NCI-H128 (cell line): ENCODE measurements around the gene NKAIN2.
"Not testable (repeated sequence)": the region's sequence is repeated elsewhere in the genome, so short reads cannot be mapped to it uniquely, and the experiment has no call there.

Source experiments
- DNase-seq: peaks from one replicate; lab custom pipeline; 2025; ENCODE audit not compliant: unreplicated experiment; lab: John Stamatoyannopoulos, UW

Gene NKAIN2

DNA sequence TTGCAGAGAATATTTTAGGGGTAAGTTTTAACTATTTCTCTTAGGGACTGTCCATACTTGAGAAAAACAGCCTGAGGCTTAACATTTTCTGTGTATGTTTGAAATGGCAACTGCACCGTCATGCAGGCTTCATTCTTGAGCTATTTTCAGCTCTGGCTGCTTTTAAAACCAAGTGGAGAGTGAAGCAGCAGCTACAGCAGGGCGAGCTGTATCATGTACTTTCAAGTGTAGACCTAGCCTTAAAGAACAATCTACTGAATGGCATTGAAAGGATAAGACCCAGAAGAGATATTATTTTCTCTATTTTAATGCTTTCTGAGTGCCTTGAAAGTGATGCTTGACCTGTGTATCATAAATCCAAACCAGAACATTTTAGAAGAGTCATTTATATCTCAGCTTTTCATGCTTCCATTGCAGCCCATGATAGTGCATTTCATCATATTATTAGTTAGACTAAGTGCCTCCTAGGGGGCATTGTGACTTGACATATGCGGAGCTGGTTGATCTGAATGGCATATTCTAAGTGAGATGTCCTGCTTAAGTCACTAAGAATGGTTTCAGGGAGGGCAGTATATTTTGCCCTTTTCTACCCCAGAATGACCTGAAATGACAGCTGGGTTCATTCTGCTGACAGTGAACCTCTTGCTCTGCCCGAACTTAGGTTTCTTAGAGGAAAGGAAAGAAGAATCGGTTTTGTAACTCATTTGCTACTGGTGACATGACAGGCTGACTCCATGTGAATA lies 85.3 kb downstream of the NKAIN2 start:
- peak; percentile 10 for DNase-seq

DNA sequence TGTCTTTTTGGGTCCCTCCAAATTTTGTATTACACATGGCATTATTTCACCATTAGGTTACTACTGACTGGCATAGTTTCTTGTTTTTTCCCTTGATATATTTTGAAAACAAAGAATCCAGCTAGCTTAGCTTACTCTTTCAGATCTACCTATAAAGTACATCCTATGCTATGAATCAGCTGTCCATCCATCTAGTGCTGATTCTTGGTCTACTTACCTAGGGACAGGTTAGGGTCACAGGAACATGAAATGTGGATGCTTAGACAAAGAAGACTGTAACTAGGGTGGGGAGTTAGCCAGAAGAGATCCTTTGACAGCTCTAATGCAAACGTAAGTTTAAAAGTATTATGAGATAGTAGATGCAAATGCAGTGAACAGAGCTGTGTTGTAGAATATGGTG lies 91.7 kb downstream of the NKAIN2 start:
- DNase-seq, result no peak

DNA sequence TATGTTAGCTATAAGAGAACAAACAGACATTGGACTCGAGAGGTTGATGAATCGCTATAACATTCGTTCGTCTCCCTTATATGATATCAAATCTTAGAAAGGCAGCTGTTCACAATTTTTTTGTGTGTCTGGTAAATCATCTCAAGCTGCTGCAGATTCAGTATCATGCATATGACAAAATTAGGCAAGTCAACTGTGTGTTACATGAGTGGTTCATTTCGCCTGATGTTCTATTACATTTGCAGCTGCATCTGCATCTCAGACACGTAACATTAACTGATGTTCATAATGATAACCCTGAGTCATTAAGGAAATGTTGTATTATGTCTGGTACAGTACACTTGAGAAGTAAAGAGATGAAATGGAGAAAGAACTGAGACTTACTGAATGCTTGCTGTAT lies 92.1 kb downstream of the NKAIN2 start:
- DNase-seq, result no peak

DNA sequence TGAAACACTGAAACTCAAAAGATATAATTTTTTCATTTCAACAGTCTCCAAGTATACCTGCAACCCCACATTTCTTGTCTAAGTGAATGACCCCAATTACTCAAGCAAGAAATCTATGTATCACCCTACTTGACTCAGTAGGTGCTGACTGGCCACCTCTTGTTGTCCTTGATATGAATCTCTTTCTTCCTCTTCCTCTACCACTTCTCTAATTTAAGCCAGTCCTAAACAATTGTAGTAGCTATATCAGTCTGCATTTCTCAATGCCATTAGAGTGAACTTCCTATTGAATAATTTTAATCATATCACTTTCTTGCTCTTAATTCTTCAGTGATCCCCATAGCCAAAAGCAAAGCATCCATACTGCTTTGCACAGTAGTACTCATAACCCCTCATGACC lies 93.2 kb downstream of the NKAIN2 start:
- no peak for DNase-seq

DNA sequence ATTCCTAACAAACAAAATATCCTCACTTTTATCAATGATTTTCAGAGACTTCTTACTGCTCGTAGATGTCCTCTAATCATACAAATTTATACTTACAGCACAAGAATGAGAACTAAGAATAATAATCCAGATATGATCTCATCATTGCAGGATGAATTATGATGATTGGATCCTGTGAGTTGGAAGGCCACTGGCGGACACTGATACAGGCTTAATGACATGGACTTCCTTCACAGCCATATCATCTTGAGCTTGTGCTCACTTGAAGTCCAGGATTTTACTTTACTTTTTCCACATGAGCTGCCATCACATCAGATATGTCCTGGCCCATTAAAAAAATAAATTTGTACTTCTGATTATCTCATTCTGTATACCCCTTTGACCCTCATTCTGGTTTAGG lies 94.3 kb downstream of the NKAIN2 start:
- DNase-seq, result no peak

DNA sequence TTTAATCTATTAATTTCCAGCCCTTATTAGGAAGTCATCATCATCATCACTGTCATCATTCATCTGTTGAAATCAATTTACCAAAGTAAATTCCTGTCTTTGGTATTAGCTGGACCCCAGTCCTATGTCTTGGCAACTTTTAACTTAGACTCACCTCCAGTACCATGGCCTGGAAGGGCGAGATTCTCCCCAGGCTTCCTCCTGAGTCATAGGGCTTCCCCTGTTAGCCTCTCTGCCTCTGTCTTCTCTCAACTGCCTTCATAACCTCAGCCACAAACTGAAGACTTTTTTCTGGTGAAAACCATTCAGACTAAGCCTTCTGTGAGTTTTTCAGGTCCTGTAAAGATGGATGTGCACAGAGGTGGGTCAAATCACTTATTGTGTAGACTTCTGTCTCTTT lies 95.0 kb downstream of the NKAIN2 start:
- no peak for DNase-seq

DNA sequence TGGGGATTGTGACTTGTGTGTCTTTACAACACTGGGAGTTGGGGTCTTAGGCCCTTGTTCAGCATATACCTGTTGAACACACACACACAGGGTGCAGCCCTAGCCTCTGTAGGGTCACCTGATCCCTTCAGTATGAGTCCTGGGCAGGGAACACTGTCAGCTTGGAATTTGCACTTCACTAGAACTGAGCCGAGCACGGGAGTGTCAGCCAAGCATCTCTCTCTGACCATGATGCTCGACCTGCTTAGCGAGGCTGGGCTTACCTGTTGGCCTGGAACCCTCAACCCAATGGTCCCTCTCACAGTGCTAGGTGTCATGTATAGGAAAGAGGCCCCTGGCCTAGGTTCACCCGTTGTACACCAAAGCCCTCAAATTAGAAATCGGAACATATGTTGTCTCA lies 96.1 kb downstream of the NKAIN2 start:
- no peak for DNase-seq

DNA sequence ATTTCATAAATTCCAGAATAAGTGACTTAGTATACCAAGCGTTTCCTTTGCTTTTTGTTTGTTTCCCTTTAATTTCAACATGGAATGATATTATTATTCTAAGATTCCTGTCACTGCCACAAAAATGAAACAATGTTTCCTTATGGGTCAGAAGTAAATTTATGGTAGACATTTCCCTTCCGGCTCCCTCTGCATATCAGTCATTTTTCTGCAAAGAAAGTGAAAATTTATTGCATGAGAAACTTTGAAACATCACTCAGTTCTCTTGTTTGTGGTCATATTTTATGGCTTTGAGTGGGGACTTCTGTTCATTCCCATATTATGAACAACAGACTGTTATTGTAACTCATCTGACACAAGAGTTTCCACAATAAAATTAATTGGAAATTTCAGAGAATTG lies 97.8 kb downstream of the NKAIN2 start:
- no peak for DNase-seq

DNA sequence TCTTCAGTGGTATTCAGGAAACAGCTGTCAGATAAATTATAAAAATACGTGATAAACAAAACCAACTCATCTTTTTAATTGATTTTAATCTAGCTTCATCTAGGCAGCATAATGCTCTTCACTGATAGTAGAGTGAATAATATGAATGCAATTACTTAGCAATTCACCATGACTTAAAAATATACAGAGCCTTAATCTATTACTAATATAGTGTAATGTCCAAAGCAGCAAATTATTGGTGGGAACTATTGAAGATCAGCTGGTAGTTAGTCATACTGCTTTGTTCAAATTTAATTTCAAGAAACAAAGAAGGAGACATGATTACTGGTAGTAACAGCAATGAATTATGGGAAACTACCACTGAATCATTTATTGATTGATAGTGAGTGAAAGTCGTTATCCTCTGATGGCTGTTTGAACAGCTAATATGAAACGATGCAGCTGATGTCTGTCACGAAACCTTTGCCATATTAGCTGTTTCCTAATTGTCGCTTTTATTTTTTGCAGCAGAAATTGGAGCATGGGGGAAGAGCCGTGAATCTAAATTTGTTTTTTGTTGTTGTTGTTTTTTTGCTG lies 99.2 kb downstream of the NKAIN2 start:
- DNase-seq, result no peak

DNA sequence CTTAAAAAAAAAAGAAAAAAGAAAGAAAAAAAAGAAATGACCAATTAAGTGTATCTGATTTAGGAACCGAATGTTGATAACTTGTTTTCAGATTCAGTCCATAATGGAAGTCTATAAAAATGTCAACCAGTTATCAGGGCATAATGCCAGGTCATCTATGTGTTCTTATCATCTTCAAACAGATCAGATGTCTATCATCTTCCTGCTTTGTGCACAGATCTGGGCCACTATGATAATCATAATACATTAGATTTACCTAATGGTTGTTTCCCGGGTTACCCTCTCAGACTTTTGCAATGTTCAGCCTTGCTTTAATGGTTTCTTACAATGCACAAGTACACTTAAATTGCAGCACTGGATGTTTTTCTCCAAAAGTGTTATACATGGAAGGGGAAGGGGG lies 100.6 kb downstream of the NKAIN2 start:
- DNase-seq, result no peak

DNA sequence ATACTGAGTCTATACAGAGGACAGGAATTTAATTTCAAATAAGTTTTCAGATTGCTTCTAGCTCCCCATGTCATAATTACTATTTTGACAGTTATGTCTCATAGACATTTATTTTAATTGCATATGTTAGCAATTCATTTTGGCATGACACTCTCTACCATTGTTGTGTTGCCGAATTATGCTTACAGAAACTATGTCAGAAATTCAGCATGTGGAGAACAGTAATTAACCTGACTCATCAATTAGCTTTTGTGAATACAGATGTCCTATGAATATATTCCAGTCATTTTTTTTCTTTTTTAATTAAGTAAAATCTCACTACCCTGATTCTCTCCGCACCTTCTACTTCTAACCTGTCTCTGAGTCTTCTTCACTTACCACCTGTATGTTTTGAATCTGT lies 105.1 kb downstream of the NKAIN2 start:
- no peak for DNase-seq

DNA sequence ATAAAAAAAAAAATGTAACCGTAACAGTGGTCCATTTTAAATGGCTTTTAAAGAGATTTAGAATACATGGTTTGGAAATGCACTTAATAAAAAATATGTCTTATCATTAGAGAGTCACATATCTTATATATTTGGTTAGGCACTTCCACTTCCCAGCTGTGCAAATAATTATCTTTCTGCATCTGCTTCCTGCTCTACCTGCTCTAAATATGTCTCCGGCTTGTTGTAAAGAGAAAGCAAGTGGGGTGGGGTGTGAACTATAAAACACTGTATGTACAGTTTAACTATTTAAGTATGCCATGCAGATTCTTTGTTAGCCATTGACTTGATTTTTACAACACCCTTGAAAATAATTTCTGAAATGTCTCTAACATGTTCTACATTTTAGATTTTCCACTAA lies 106.3 kb downstream of the NKAIN2 start:
- DNase-seq, result no peak

DNA sequence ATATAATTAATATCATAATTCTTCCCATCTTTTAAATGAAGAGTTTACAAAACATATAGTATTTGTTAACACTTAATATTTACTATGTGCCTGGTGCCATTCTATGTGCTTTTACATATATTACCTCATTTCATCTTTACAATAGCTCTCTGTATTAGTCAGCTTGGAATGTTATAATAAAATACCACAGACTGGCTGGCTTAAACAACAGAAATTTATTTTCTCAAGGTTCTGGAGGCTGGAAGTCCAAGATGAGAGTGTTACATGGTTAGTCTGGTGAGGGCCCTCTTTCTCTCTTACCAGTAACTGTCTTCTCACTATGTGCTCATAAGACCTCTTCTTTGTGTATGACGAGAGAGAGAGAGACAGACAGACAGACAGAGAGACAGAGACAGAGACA lies 110.2 kb downstream of the NKAIN2 start:
- no peak for DNase-seq

DNA sequence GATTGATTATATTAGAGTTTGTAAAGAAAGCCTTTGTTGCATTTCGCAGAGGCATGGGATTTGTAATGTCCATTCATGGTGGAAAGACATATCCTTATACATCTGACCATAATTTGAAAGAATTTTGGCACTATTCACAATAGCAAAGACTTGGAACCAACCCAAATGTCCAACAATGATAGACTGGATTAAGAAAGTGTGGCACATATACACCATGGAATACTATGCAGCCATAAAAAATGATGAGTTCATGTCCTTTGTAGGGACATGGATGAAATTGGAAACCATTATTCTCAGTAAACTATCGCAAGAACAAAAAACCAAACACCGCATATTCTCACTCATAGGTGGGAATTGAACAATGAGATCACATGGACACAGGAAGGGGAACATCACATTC lies 119.7 kb downstream of the NKAIN2 start:
- not testable (repeated sequence) for DNase-seq

DNA sequence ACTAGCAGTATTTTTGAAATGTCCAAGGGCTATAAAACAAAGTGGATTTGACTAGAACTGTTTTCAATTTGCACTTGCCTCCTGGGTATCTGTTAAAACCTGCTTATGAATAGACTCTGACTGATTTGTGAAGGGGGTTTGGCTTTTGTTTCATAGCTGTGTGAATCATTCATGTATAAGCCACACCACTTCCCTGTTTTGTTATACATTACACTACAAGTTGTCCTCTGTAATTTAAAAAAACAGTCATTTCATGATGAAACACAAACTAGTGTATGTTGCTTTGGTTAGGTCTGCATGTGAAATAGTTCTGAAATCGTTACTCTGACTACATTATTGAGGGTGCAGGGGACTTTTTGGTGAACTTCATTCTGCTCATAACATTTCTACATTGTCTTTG lies 121.7 kb downstream of the NKAIN2 start:
- DNase-seq, result no peak

DNA sequence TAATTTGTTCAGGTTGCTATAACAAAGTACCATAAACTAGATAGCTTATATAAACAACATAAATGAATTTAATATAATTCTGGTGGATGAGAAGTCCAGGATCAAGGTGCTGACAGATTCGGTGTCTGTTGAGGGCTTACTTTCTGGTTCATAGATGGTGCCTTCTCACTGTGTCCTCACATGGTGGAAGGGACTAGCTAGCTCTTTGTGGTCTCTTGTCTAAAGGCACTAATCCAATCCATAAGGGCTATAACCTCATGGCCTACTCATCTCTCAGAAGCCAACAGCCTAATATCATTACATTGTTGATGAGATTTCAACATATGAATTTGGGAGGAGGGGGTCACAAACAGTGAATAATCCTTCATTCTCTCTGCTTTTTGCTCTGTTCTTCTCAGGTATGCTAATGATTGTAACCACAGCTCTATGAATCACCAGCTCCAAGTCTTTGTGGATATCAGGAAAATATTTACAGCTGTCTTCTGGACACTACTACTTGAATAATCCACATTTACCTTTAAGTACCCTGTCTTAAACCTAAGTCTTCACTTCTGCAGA lies 122.3 kb downstream of the NKAIN2 start:
- no peak for DNase-seq

DNA sequence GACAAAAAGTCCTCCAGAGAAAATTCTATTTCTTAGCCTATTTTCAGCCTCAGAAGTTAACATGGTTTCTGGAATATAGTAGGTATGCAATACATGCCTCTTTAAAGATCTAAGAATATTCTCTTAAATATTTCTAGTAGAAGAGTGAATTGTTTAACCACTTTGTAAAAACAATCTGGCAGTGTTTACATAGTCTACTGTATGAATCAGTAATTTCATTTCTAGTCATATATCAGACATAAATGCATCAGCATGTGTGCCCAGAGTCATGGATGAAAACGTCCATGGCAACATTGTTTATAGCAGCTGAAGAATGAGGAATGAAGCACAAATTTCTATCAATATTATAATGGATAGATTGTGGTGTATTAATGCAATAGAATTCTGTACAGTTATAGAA lies 124.9 kb downstream of the NKAIN2 start:
- no peak for DNase-seq

DNA sequence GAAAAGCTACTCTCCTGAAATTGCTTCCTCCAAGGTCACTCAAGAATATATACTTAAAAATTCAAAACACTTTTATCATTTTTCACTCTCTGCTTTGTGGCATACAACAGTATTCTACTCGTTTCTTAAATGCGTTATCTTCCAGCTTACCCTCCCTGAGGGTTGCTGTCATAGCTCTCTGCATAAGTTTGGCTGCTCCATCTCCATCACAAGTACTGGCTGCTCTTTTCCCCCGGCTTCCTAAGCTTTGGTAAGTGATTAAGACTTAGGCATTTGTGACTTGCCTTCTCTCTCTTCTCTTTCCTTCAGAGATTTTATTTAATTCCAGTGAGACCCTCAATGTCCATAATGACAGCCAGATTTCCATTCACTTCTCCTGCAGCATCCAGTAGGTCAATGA lies 128.3 kb downstream of the NKAIN2 start:
- no peak for DNase-seq

DNA sequence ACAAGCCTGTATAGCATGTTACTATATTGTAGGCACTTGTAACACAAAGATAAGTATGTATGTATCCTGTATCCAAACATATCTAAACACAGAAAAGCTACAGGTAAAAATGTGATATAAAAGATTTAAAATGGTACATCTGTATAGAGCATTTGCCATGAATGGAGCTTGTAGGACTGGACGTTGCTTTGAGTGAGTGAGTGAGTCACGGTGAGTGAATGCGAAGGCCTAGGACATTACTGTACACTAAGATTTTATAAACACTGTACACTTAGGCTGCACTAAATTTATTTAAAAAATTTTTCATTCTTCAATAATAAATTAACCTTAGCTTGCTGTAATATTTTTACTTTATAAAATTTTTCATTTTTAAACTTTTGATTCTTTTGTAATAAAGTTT lies 136.9 kb downstream of the NKAIN2 start:
- no peak for DNase-seq

DNA sequence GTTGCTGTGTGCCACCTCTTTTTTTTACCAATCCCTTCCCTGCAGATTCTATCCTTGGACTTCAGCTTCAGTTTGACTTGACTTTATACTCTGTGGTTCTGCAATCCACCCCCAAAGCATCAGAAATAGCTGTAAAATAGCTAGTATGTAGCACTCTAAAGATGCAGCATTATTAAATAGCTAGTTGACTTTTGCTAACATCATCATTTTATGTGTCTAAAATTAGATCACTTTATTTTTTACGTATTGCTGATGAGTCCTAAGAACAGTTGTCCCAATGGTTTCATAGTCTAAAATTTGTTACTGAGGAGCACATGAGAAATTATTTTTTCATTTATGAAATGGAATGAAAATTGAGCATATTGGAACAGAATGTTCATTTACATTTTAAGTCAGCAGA lies 138.2 kb downstream of the NKAIN2 start:
- DNase-seq, result no peak

DNA sequence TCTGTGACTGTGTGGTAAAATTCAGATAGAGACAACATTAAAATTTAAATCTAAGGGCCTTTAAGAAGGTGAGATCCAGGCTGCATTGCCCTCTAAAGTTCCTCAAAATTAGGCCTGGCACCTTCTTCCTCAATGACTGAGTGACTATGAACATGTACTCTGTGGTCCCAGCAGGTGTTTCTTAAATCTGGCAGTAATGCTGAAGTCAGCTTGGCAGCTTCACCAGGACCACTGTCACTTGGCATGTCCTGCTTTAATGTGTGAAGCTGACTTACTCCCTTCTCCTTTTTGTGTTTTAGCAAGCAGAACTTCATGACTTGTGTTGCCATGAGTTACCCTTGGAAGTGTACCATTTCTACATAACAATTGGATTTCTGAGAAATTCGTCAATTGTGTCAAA lies 141.7 kb downstream of the NKAIN2 start:
- DNase-seq, result no peak

DNA sequence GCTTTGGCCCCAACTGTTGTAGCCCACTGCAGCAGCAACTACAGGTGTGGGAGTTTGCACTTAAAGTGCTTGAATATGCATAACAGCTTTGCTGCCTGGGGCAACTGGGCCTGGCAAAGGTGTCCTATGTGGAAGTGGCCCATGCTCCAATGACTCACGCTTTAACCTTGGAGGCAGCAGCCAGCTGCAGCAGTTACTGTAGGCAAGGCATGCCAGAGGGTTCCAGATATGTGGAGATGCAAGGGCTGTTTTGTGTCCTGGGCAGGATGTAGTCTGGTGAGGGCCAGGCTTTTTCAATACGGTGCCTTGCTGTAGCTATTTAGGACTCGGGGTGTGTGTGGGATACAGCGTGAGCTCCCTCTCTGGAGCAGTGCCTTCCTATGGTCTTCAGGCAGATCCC lies 150.3 kb downstream of the NKAIN2 start:
- no peak for DNase-seq
